Astrocyte of the spinal cord (primary cell): ENCODE data around the gene PDCD1.

ENCODE experiments used
- DNase-seq: peaks from one replicate; pipeline ENCODE4 v3.0.0; 2011; ENCODE audit warnings: low read depth, low spot score
- H3K4me3 ChIP-seq: 2 replicates; pipeline ENCODE4 v1.5.1; 2011; ENCODE audit warnings: low read depth, mild to moderate bottlenecking, low read length, moderate library complexity
- in situ Hi-C: cut with HindIII; loops from 2 replicates; pipeline ENCODE4 v1.10.0; 2017; ENCODE audit warnings: low sequenced_read_pairs
- TF ChIP-seq, protein P1 (sequence below): IDR thresholded peaks from 2 replicates; pipeline ENCODE4 v1.5.1; 2012; ENCODE audit warnings: low read depth, mild to moderate bottlenecking, low read length, inconsistent platforms

The PDCD1 gene

GRCh38 chr2:241849616-241850543, 8.8 kb downstream of the PDCD1 start:
- in situ Hi-C loops: no loop called here

DNA sequence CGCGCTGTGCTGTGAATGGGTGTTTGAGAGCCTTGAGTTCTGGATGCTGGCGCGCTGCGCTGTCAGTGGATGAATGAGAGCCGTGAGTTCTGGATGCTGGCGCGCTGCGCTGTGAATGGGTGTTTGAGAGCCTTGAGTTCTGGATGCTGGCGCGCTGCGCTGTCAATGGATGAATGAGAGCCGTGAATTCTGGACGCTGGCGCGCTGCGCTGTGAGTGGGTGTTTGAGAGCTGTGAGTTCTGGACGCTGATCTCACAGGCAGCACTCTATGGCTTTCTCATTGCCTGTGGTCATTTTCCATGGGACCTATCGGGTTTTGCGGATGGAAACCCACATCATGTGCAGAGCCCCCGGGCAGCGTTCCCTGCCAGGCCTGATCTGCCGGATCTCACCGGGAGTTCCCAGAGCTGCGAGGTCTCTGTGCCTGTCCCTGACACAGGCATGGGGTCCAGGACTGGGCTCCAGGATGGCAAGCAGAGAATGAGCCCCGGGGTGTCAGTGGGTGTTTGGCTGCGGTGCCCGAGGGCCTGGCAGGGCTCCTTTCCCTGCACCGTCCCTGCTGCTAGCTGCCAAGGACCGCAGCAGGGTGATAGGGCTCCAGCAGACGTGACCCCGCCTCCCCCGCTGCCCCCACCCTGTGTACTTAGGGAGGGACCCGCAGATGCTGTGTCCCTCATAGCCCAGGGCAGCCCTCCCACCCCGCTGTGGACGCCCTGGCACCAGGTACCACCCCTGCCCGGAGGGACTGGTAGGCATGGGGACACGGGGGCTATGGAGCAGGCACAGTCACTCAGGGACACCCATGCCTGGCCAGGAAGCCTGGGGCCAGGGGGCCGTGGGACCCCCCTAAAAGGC, 9.7 kb downstream of the PDCD1 start:
- in situ Hi-C loops: no loop called here

More at GRCh38 chr2:241849616-241850543, 8.8 kb downstream of the PDCD1 start:
- TF ChIP-seq, protein P1, sequence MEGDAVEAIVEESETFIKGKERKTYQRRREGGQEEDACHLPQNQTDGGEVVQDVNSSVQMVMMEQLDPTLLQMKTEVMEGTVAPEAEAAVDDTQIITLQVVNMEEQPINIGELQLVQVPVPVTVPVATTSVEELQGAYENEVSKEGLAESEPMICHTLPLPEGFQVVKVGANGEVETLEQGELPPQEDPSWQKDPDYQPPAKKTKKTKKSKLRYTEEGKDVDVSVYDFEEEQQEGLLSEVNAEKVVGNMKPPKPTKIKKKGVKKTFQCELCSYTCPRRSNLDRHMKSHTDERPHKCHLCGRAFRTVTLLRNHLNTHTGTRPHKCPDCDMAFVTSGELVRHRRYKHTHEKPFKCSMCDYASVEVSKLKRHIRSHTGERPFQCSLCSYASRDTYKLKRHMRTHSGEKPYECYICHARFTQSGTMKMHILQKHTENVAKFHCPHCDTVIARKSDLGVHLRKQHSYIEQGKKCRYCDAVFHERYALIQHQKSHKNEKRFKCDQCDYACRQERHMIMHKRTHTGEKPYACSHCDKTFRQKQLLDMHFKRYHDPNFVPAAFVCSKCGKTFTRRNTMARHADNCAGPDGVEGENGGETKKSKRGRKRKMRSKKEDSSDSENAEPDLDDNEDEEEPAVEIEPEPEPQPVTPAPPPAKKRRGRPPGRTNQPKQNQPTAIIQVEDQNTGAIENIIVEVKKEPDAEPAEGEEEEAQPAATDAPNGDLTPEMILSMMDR: no peak
- DNase-seq: no peak
- no peak overlapping the region for H3K4me3 ChIP-seq

DNA sequence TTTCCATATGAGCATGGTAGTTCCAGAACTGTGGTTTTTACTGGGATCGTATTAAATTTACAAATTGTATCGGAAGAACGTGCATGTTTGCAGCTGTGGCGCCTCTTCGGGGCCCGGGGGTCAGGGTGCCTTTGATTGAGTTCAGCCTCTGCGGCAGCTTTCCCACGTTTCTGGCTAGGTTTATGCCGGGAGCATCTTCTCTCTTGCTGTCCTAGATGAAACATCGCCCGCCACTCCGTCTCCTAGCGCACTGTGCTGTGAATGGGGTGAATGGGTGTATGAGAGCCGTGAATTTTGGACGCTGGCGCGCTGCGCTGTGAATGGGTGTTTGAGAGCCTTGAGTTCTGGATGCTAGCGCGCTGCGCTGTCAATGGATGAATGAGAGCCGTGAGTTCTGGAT, 12.3 kb downstream of the PDCD1 start:
- DNase-seq: no peak
- H3K4me3 ChIP-seq: no peak overlapping the region
- in situ Hi-C loops: no loop called here
- TF ChIP-seq, protein P1: no peak

More for the DNA sequence above, 9.7 kb downstream of the PDCD1 start:
- no peak for DNase-seq
- no peak overlapping the region for H3K4me3 ChIP-seq
- TF ChIP-seq, protein P1: no peak

GRCh38 chr2:241844831-241845578, 13.7 kb downstream of the PDCD1 start:
- in situ Hi-C loops: no loop called here
- TF ChIP-seq, protein P1: no peak
- DNase-seq: no peak
- no peak overlapping the region for H3K4me3 ChIP-seq

DNA sequence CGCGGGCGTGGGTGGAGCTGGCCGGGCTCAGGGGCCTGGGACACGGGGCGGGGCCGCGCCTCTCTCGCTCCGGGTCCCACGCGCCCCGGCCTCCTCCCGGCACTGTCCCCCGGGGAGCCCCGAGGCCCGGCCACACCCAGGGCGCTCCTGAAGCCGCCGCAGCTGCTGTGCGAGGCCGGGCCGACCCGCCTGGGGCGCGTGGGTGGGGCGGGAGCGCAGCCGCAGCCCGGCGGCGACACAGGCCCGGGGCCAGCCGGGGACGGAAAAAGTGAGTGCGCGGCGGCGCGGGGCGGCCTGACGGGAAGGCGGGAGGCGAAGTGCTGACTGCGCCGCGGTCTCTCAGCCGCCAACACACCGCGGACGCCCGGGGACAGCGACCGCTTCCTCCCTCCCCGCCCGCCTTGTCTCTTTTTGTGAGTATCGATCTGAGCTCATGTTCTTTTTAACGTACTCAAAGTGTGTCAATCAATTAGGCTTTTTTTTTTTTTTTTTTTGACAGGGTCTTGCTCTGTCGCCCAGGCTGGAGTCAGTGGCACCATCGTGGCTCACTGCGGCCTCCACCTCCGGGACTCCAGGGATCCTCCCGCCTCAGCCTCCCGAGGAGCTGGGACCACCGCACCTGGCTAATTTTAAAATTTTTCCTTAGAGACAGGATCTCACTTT, 14.5 kb downstream of the PDCD1 start:
- in situ Hi-C loops: no loop called here
- peak overlapping the region; percentile 13 for H3K4me3 ChIP-seq
- DNase-seq: peak; percentile 14
- TF ChIP-seq, protein P1: no peak
